Measurements from ENCODE around the gene CNMD.

- TF ChIP-seq CTCF (IDR thresholded peaks at IDR 0.05) (no peak), POLR2A (IDR thresholded peaks at IDR 0.05; ENCODE audit: low read depth) (no peak), EP300 (IDR thresholded peaks at IDR 0.05) (no peak), POLR2AphosphoS5 (IDR thresholded peaks at IDR 0.05) (no peak)
Measured at GRCh38 chr13:52736891-52737290, 2.7 kb downstream of the CNMD start.
